GM12801 (cell line): ENCODE data around the gene SYCE1L.

Source experiments
- CTCF ChIP-seq: IDR thresholded peaks from one replicate; pipeline ENCODE4 v1.5.1; 2011; ENCODE audit warnings: control low read depth; ENCODE audit not compliant: insufficient read length; ENCODE audit errors: extremely low read depth

Gene SYCE1L

GRCh38 chr16:77223184-77223583, 24.0 kb downstream of the SYCE1L start:
- no peak for TF ChIP-seq CTCF

- TF ChIP-seq CTCF: no peak
These were observed 26.0 kb downstream of the SYCE1L start for GRCh38 chr16:77225182-77225581.

- TF ChIP-seq CTCF: no peak
These were observed 28.5 kb downstream of the SYCE1L start for GRCh38 chr16:77227745-77228144.

- TF ChIP-seq CTCF: no peak
These were observed 31.8 kb downstream of the SYCE1L start for GRCh38 chr16:77231047-77231446.

GRCh38 chr16:77233799-77234519, 34.8 kb downstream of the SYCE1L start:
- no peak for TF ChIP-seq CTCF

GRCh38 chr16:77234611-77235010, 35.4 kb downstream of the SYCE1L start:
- no peak for TF ChIP-seq CTCF

GRCh38 chr16:77236063-77236511, 36.9 kb downstream of the SYCE1L start:
- TF ChIP-seq CTCF: peak; percentile 76
